Renal pelvis (tissue), 4 donors: ENCODE measurements around the gene SEMG1. TPM values are rescaled to one million over a fixed set of nuclear protein-coding genes. Genes with fewer than 3 reads are reported as not detected.

ENCODE experiments used
- DNase-seq: peaks from one replicate; pipeline ENCODE4 v3.0.0-alpha.2; 2013
- polyA plus RNA-seq, 3 donors: library from polyadenylated mRNA; unstranded; fragments of 120-200 nt; gene quantifications; one replicate each; pipeline ENCODE4 v1.2.1, GENCODE V29; 2013; ENCODE audit not compliant: insufficient read length in 3 of 3

The SEMG1 gene
- polyA plus RNA-seq, 3 donors, result 0.16 TPM; not detected in 2

- DNase-seq, result no peak
Observed at GRCh38 chr20:45221076-45221475, 14.2 kb downstream of the SEMG1 start, which contains the start of gene SEMG2. Gene SEMG2 (plus strand): TSS chr20:45221373. CDS start chr20:45221390, 17 bp downstream.

GRCh38 chr20:45223136-45223535, 16.3 kb downstream of the SEMG1 start:
- no peak for DNase-seq

GRCh38 chr20:45226287-45226686, 19.5 kb downstream of the SEMG1 start:
- DNase-seq, result no peak

DNA sequence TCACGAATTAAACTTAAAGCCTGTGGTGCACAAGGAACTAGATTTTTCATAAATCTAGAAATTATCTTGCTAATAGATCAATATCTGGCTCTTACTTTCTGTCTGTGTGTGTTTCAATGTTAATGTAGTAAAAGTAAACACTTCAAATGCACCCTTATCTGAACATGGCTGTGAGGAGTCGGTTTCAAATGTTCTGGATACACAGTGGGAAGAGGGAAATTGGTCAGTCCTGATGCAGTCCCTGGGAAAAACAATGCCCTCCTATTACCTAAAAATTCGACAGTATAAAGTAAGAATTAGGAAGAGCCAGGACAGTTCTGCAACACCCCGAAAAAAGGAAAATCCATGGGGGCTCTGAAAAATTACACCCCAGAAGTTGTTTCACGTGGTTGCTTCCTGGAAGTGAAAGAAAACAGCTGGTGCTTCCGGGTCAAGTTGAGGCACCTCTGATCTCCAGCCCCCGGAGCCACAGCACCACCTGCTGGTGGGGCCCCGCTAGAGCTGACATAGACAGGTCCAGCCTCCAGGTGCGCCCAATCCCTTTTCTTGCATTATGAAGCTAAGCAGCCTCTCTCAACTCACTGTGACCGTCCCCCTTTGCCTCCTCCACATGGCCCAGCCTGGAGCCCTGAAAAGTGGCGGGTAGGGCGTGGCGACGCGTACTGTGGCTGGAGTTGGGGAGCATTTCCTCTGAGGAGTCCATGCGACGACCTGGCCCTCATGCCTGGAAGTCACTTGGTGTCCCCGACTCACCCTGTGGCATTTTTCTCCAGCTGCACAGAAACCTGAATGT, 22.6 kb downstream of the SEMG1 start:
- DNase-seq, result no peak

DNA sequence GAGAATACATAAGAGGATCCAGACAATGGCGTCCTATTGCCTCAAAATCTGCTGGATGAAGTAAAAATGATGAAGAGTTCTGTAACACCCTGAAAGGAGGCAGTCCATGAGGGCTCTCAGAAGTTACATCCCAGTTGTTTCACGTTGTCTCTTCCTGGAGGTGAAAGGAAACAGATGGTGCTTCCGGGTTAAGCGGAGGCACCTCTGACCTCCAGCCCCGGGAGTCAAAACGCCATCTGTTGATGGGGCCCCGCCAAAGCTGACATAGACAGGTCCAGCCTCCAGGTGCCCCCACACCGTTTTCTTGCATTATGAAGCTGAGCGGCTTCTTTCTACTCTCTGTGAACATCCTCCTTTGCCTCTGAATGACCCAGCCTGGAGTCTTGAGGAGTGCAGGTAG, 23.8 kb downstream of the SEMG1 start:
- no peak for DNase-seq

- DNase-seq, result no peak
Observed at GRCh38 chr20:45235995-45236394, 29.2 kb downstream of the SEMG1 start.

- no peak for DNase-seq
Observed at GRCh38 chr20:45238139-45238538, 31.3 kb downstream of the SEMG1 start.

DNA sequence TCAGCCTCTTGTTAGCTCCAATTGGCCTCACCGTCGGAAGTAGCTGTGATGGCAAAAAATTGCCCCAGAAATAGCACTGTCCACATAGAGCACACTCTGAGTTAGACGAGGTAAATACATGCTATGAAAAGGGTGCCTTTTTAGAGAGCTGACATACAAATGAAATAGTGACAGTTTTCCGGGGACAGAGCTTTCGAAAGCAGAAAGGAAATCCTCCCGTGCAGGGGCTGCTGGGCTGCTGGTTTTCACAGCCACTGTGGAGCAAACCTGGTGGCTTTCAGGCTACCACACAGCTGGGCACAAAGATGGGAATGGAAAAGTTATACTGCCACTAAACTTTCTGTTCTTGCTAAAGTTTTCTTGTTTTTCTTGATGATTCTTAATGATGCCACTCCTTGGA, 39.3 kb downstream of the SEMG1 start:
- DNase-seq, result no peak

DNA sequence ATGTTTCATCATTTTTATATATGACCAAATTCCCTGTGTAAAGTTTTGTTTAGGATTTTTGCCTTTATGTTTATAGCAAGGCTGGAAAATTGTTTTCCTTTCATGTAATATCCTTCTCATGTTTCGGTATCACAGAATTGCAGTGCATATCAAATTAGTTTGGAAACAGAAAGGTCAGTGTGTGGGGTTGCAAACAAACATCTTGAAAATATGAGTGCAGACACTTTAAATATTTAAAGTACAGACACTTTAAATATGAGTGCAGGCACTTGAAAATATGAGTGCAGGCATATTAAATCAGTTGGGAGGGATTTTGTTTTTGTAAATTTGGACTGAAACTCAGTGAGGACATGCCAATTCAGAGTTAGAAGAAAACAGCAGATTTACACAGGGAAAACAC, 41.0 kb downstream of the SEMG1 start:
- no peak for DNase-seq

DNA sequence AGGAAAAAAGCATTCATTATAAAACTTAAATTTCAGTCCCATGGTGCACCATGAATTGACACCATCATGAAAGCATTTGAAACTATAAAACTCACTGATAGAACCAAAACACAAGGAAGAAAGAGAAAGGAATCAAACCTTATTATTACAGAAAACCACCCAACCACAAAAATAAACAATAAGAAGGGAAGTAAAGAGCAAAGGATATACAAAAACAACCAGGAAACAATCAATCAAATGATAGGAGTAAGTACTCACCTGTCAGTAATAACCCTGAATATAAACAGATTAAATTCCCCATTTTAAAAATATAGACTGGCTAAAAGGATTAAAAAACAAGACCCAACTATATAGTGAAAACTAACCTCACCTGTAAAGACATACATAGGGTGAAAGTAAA, 41.8 kb downstream of the SEMG1 start:
- DNase-seq, result no peak

- DNase-seq, result no peak
Observed at GRCh38 chr20:45251884-45252560, 45.2 kb downstream of the SEMG1 start.

DNA sequence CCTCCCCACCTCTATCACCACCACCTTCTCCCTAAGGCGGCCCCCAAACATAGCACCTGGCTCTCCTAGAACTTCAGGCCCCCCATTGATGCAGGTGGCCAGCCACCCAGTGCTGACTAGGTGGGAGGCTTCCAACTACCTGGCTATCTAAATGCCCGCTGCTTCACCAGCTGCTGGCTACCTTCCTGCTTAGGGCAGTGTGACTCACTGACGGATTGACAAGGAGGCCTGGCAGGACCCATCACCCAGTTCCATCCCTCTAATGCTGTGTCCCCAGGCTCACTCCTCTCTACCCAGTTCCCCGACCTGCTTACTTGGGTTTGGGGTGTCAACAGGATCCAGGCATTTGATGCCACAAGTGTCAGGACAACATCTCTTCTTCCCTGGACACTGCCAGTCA, 46.4 kb downstream of the SEMG1 start:
- DNase-seq, result no peak

GRCh38 chr20:45254383-45255262, 47.8 kb downstream of the SEMG1 start, which contains the start of gene SLPI:
Gene SLPI (minus strand): TSS chr20:45254564. CDS start chr20:45254543, 21 bp downstream.
- DNase-seq, result no peak

- DNase-seq, result no peak
Observed at GRCh38 chr20:45257161-45257560, 50.3 kb downstream of the SEMG1 start.

DNA sequence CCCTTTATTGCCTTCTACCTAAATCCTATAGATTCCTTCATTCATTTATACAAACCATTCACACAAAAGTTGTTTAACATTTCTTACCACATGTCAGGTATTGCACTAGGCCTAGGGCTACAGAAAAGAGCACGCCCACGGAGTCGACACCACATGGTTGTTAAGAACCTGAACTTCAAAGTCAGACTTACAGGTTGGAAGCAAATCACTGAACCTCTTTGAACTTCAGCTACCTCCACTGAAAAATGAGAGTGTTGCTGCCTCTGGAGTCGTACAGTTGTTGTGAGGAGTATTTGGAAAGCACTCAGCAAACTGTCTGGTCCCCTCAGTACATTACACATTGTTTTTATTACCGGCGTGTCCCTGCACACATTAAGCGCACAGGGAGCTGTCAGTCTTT, 50.9 kb downstream of the SEMG1 start:
- DNase-seq, result no peak

GRCh38 chr20:45258259-45258658, 51.4 kb downstream of the SEMG1 start:
- no peak for DNase-seq

GRCh38 chr20:45258664-45259063, 51.8 kb downstream of the SEMG1 start:
- DNase-seq, result no peak

Other genes with a start within 250 kb of the SEMG1 start
- 10 to 100 TPM; 38.7 to 43.0 (median 41.7) TPM for gene TOMM34, start 246.6 kb upstream of the SEMG1 start, polyA plus RNA-seq
- gene STK4, start 240.5 kb upstream of the SEMG1 start, polyA plus RNA-seq, result 10 to 100 TPM; 14.8 to 20.7 (median 20.5) TPM
- gene KCNS1, start 105.9 kb upstream of the SEMG1 start, polyA plus RNA-seq, result under 1 TPM; 0.43 to 0.77 (median 0.55) TPM
- gene WFDC5, start 91.9 kb upstream of the SEMG1 start, polyA plus RNA-seq, result not detected
- gene WFDC12, start 82.6 kb upstream of the SEMG1 start, polyA plus RNA-seq, result not detected
- gene PI3, start 32.1 kb upstream of the SEMG1 start, polyA plus RNA-seq, result not detected
- under 1 TPM in 1 of 3 donors, not detected in 2; 0.10 TPM for gene SEMG2, start 14.3 kb downstream of the SEMG1 start, polyA plus RNA-seq
- gene SLPI, start 47.5 kb downstream of the SEMG1 start, polyA plus RNA-seq, result under 1 TPM in 2 of 3 donors, not detected in 1; 0.28 to 0.69 TPM
- gene RBPJL, start 99.8 kb downstream of the SEMG1 start, polyA plus RNA-seq, result not detected
- under 1 TPM; 0.21 to 0.43 (median 0.34) TPM for gene MATN4, start 101.3 kb downstream of the SEMG1 start, polyA plus RNA-seq
- 100 to 1,000 TPM; 136 to 187 (median 157) TPM for gene SDC4, start 141.4 kb downstream of the SEMG1 start, polyA plus RNA-seq
- gene SYS1, start 156.1 kb downstream of the SEMG1 start, polyA plus RNA-seq, result 10 to 100 TPM; 32.0 to 36.5 (median 36.1) TPM
- gene TP53TG5, start 171.3 kb downstream of the SEMG1 start, polyA plus RNA-seq, result 1 to 10 TPM; 1.3 to 3.0 (median 2.0) TPM
- gene DBNDD2, start 201.3 kb downstream of the SEMG1 start, polyA plus RNA-seq, result 10 to 100 TPM; 24.3 to 25.7 (median 24.8) TPM
- gene PIGT, start 209.1 kb downstream of the SEMG1 start, polyA plus RNA-seq, result 10 to 100 TPM; 98.2 to 99.1 (median 98.8) TPM